ENCODE data around the gene GNA15. TPM values are rescaled to one million over a fixed set of nuclear protein-coding genes. Genes with fewer than 3 reads are reported as not detected.

Gene GNA15
- polyA plus RNA-seq, 3 donors, result 38.7 to 45.0 (median 41.3) TPM

DNA sequence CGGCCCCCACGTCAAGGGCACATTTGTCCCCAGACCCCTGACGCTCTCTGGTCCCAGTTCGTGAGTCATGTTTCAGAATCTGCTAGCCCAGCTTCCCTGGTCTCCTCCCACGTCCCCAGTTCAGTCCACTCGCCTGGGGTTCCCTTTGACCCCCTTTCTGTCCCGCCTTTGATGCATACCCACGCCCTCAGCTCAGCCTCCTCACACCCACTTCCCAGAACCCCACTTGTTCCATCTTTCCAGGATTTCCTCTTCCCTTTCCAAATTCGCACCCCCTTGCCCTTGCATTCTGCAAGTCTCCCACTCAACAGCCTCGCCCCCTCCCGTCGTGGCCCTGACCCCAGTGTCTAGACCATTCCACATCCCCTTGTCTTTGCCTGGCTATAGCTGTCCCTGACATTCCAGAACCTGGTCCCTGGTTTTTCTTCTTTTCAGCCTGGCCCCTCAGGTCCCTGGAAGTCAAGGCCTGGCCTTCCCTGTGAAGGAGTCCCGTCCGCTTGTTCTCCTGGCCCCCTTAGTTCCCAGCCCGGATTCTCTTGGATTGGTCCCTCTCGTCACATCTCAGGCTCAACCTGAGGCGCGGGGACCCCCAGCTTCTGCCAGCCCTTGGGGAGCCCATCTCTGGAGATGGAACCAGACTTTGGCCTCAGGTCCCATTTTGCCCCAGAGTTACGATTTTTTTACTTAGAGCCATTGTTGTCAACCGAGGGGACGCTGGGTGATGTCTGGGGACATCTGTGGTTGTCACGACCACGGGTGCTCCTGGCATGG lies 51.2 kb downstream of the GNA15 start:
- Mint-ChIP-seq H3K36me3 (peaks cover 16 to 25% of the 10 kb centered on the region in 2 donors), H3K9me3 (peaks cover 0 to 3% (median 0%) of the 10 kb centered on the region in 7 donors), H3K27me3 (ENCODE audit: low read depth in 3 of 3) (peaks cover 0 to 4% (median 0%) of the 10 kb centered on the region in 3 donors), H3K4me1 (peaks cover 65% of the 10 kb centered on the region), H3K4me3 (peak overlapping the region; percentile 89 to 92), H3K27ac (peak overlapping the region in 6 of 7 donors; percentile 35 to 88 (median 80))
- Histone ChIP-seq H3K27me3 (ENCODE audit: control insufficient read depth in 2 of 2, insufficient read depth in 2 of 2, low read length in 2 of 2) (no peaks in the 10 kb centered on the region), H3K9me3 (replicated peaks in 1 of 2; ENCODE audit: control insufficient read depth in 1 of 2, insufficient read depth in 1 of 2, low read length in 2 of 2) (no peaks in the 10 kb centered on the region), H3K36me3 (replicated peaks in 1 of 2; ENCODE audit: control insufficient read depth in 1 of 2, insufficient read depth in 2 of 2, low read length in 2 of 2) (peaks cover 0 to 10% of the 10 kb centered on the region in 2 donors), H4K20me1 (ENCODE audit: insufficient read depth, low read length) (peaks cover 50% of the 10 kb centered on the region), H3K9ac (ENCODE audit: insufficient read depth, low read length, poor library complexity, severe bottlenecking) (peak overlapping the region; percentile 80), H3K4me2 (replicated peaks; ENCODE audit: extremely low read depth, low read length, poor library complexity, severe bottlenecking) (peak overlapping the region; percentile 99), H3K27ac (ENCODE audit: low read depth in 1 of 2, low read length in 2 of 2) (peak overlapping the region; percentile 6 to 82), H3K4me3 (replicated peaks in 1 of 3; ENCODE audit: low read depth in 2 of 3, low read length in 3 of 3) (peak overlapping the region in 2 of 3 experiments; percentile 53 to 78), H2AFZ (ENCODE audit: insufficient read depth, low read depth, low read length, poor library complexity, severe bottlenecking) (no peak overlapping the region), H3K79me2 (ENCODE audit: insufficient read depth, low read length) (peaks cover 89% of the 10 kb centered on the region), H3K4me1 (ENCODE audit: control insufficient read depth in 1 of 2, insufficient read depth in 2 of 2, low read length in 2 of 2) (peaks cover 62 to 71% of the 10 kb centered on the region in 2 donors)
- WGBS (ENCODE audit: insufficient coverage), result 73% methylated on average over 23 of the region's 23 CpGs
- TF ChIP-seq, protein P1, sequence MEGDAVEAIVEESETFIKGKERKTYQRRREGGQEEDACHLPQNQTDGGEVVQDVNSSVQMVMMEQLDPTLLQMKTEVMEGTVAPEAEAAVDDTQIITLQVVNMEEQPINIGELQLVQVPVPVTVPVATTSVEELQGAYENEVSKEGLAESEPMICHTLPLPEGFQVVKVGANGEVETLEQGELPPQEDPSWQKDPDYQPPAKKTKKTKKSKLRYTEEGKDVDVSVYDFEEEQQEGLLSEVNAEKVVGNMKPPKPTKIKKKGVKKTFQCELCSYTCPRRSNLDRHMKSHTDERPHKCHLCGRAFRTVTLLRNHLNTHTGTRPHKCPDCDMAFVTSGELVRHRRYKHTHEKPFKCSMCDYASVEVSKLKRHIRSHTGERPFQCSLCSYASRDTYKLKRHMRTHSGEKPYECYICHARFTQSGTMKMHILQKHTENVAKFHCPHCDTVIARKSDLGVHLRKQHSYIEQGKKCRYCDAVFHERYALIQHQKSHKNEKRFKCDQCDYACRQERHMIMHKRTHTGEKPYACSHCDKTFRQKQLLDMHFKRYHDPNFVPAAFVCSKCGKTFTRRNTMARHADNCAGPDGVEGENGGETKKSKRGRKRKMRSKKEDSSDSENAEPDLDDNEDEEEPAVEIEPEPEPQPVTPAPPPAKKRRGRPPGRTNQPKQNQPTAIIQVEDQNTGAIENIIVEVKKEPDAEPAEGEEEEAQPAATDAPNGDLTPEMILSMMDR (IDR thresholded peaks at IDR 0.05), result no peak
- intact Hi-C loops (cut with micrococcal nuclease), result loop anchor here in 1 of 2 donors (10.0 kb wide), 1 partner anchor 362 kb away; no protein-coding TSS in a partner anchor
- DNase-seq, result no peak

DNA sequence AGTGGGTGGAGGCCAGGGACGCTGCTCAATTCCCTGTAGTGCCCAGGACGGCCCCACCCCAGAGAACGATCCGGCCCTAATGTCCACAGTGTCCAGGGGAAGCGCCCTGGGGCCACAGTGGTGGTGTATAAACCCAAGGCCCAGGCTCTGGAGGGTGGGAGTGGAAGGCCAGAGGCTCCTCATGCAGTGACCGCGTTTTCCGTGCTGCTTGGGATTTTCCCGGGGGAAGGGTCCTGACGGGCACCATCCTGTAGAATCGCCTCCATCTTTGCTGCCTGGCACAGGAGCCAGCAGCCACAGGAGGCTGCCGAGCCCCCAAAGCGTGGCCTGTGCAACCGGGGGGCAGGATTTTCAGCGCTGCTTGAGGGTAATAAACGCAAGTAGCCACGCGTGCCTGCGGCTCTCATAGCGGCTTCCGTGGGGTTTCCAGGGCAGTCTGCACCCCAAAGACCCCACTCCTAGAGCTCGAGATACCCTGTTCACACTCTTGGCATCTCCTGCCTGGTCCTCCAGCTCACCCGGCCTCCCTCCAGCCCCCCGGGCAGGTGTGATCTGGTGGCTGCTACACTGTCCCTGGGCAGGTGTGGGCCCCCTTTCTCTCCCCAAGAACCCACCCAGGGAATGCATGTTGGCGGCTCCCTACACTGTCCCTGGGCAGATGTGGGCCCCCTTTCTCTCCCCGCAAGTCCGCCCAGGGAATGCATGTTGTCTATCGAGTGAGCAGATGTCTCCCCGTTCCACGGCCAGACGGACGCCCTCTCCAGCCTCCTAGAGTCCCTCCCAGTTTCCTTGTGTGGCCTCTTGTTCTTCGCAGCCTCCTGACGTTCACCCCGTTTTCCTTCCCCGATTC lies 52.1 kb downstream of the GNA15 start:
- peaks cover 0 to 11% of the 10 kb centered on the region in 2 donors for H3K36me3 ChIP-seq (replicated peaks in 1 of 2; ENCODE audit: control insufficient read depth in 1 of 2, insufficient read depth in 2 of 2, low read length in 2 of 2)

More for the DNA sequence above, 52.1 kb downstream of the GNA15 start:
- H3K27me3 Mint-ChIP-seq (ENCODE audit: low read depth in 3 of 3), result peaks cover 0 to 4% (median 0%) of the 10 kb centered on the region in 3 donors
- peaks cover 65% of the 10 kb centered on the region for H3K4me1 Mint-ChIP-seq
- TF ChIP-seq, protein P1 (IDR thresholded peaks at IDR 0.05), result no peak
- peaks cover 53% of the 10 kb centered on the region for H4K20me1 ChIP-seq (ENCODE audit: insufficient read depth, low read length)
- H3K4me3 Mint-ChIP-seq, result peak overlapping the region; percentile 73 to 83
- H3K9me3 ChIP-seq (replicated peaks in 1 of 2; ENCODE audit: control insufficient read depth in 1 of 2, insufficient read depth in 1 of 2, low read length in 2 of 2), result no peaks in the 10 kb centered on the region
- peaks cover 0 to 3% (median 0%) of the 10 kb centered on the region in 7 donors for H3K9me3 Mint-ChIP-seq
- H3K79me2 ChIP-seq (ENCODE audit: insufficient read depth, low read length), result peaks cover 82% of the 10 kb centered on the region
- 77% methylated on average over 31 of the region's 36 CpGs for WGBS (ENCODE audit: insufficient coverage)
- H3K4me3 ChIP-seq (replicated peaks in 1 of 3; ENCODE audit: low read depth in 2 of 3, low read length in 3 of 3), result peak overlapping the region in 2 of 3 experiments; percentile 26 to 78
- DNase-seq, result no peak
- H3K27me3 ChIP-seq (ENCODE audit: control insufficient read depth in 2 of 2, insufficient read depth in 2 of 2, low read length in 2 of 2), result no peaks in the 10 kb centered on the region
- peak overlapping the region; percentile 66 for H3K9ac ChIP-seq (ENCODE audit: insufficient read depth, low read length, poor library complexity, severe bottlenecking)
- H2AFZ ChIP-seq (ENCODE audit: insufficient read depth, low read depth, low read length, poor library complexity, severe bottlenecking), result no peak overlapping the region
- peaks cover 57 to 63% of the 10 kb centered on the region in 2 donors for H3K4me1 ChIP-seq (ENCODE audit: control insufficient read depth in 1 of 2, insufficient read depth in 2 of 2, low read length in 2 of 2)
- H3K27ac Mint-ChIP-seq, result peak overlapping the region; percentile 77 to 92 (median 84)
- H3K27ac ChIP-seq (ENCODE audit: low read depth in 1 of 2, low read length in 2 of 2), result peak overlapping the region; percentile 56 to 82
- peaks cover 13 to 21% of the 10 kb centered on the region in 2 donors for H3K36me3 Mint-ChIP-seq
- intact Hi-C loops (cut with micrococcal nuclease), result loop anchor here in 1 of 2 donors (10.0 kb wide), 1 partner anchor 363 kb away; no protein-coding TSS in a partner anchor
- peak overlapping the region; percentile 99 for H3K4me2 ChIP-seq (replicated peaks; ENCODE audit: extremely low read depth, low read length, poor library complexity, severe bottlenecking)
